ENCODE results near the gene ZNF629. TPM values are rescaled to one million over a fixed set of nuclear protein-coding genes. Genes with fewer than 3 reads are reported as not detected.

The ZNF629 gene
- total and polyA plus RNA-seq, 2 donors (not counting 1 experiment from before 2014, with no cell fraction given): 5.8 to 7.3 TPM

- Histone ChIP-seq H3K4me1 (ENCODE audit: control insufficient read depth, extremely low read depth, insufficient read depth, low read length) (peaks cover 7% of the 10 kb centered on the region), H3K4me3 (replicated peaks in 1 of 4; ENCODE audit: control extremely low read depth in 1 of 4, insufficient read depth in 1 of 4, low read depth in 3 of 4, low read length in 4 of 4) (no peak overlapping the region), H3K9ac (ENCODE audit: insufficient read depth, low read length) (no peak overlapping the region), H3K27me3 (ENCODE audit: control insufficient read depth, insufficient read depth, low read length) (no peaks in the 10 kb centered on the region), H3K9me3 (ENCODE audit: control insufficient read depth, insufficient read depth, low read depth, low read length) (no peaks in the 10 kb centered on the region), H4K20me1 (ENCODE audit: control insufficient read depth, extremely low read depth, insufficient read depth, low read length) (no peaks in the 10 kb centered on the region), H3K4me2 (ENCODE audit: extremely low read depth, insufficient read depth, low read length) (no peak overlapping the region), H3K36me3 (ENCODE audit: control insufficient read depth, insufficient read depth, low read length) (peaks cover 25% of the 10 kb centered on the region), H3K79me2 (ENCODE audit: control insufficient read depth, insufficient read depth, low read length) (no peaks in the 10 kb centered on the region), H3K27ac (ENCODE audit: insufficient read depth, low read length) (no peak overlapping the region), H2AFZ (ENCODE audit: low read length) (no peak overlapping the region)
- TF ChIP-seq EZH2 (IDR thresholded peaks at IDR 0.05; ENCODE audit: low read length, missing control alignments) (no peak), CTCF (conservative IDR thresholded peaks at IDR 0.05 in 1 of 2, IDR thresholded peaks at IDR 0.05 in 1 of 2; ENCODE audit: low read depth in 1 of 2, low read length in 2 of 2) (no peak)
- DNase-seq (ENCODE audit: low read depth in 2 of 2): no peak
Measured at GRCh38 chr16:30755955-30756780, 30.8 kb downstream of the ZNF629 start.

GRCh38 chr16:30753596-30753995 is 33.4 kb downstream of the ZNF629 start:
- no peak for DNase-seq (ENCODE audit: low read depth in 2 of 2)
- Histone ChIP-seq H3K27me3 (ENCODE audit: control insufficient read depth, insufficient read depth, low read length) (no peaks in the 10 kb centered on the region), H3K9ac (ENCODE audit: insufficient read depth, low read length) (no peak overlapping the region), H3K79me2 (ENCODE audit: control insufficient read depth, insufficient read depth, low read length) (peaks cover 16% of the 10 kb centered on the region), H3K4me3 (replicated peaks in 1 of 4; ENCODE audit: control extremely low read depth in 1 of 4, insufficient read depth in 1 of 4, low read depth in 3 of 4, low read length in 4 of 4) (no peak overlapping the region), H3K4me1 (ENCODE audit: control insufficient read depth, extremely low read depth, insufficient read depth, low read length) (peaks cover 2% of the 10 kb centered on the region), H2AFZ (ENCODE audit: low read length) (no peak overlapping the region), H3K36me3 (ENCODE audit: control insufficient read depth, insufficient read depth, low read length) (peaks cover 27% of the 10 kb centered on the region), H3K9me3 (ENCODE audit: control insufficient read depth, insufficient read depth, low read depth, low read length) (no peaks in the 10 kb centered on the region), H3K4me2 (ENCODE audit: extremely low read depth, insufficient read depth, low read length) (no peak overlapping the region), H3K27ac (ENCODE audit: insufficient read depth, low read length) (no peak overlapping the region), H4K20me1 (ENCODE audit: control insufficient read depth, extremely low read depth, insufficient read depth, low read length) (no peaks in the 10 kb centered on the region)
- TF ChIP-seq CTCF (conservative IDR thresholded peaks at IDR 0.05 in 1 of 2, IDR thresholded peaks at IDR 0.05 in 1 of 2; ENCODE audit: low read depth in 1 of 2, low read length in 2 of 2) (no peak), EZH2 (IDR thresholded peaks at IDR 0.05; ENCODE audit: low read length, missing control alignments) (no peak)

- no peak overlapping the region for H2AFZ ChIP-seq (ENCODE audit: low read length)
- no peaks in the 10 kb centered on the region for H3K9me3 ChIP-seq (ENCODE audit: control insufficient read depth, insufficient read depth, low read depth, low read length)
- no peak overlapping the region for H3K27ac ChIP-seq (ENCODE audit: insufficient read depth, low read length)
- H4K20me1 ChIP-seq (ENCODE audit: control insufficient read depth, extremely low read depth, insufficient read depth, low read length): no peaks in the 10 kb centered on the region
- no peaks in the 10 kb centered on the region for H3K27me3 ChIP-seq (ENCODE audit: control insufficient read depth, insufficient read depth, low read length)
- no peak overlapping the region for H3K9ac ChIP-seq (ENCODE audit: insufficient read depth, low read length)
- H3K4me1 ChIP-seq (ENCODE audit: control insufficient read depth, extremely low read depth, insufficient read depth, low read length): peaks cover 7% of the 10 kb centered on the region
- H3K36me3 ChIP-seq (ENCODE audit: control insufficient read depth, insufficient read depth, low read length): peaks cover 20% of the 10 kb centered on the region
- TF ChIP-seq EZH2 (IDR thresholded peaks at IDR 0.05; ENCODE audit: low read length, missing control alignments): no peak
- no peak for TF ChIP-seq CTCF (conservative IDR thresholded peaks at IDR 0.05 in 1 of 2, IDR thresholded peaks at IDR 0.05 in 1 of 2; ENCODE audit: low read depth in 1 of 2, low read length in 2 of 2)
- no peak for DNase-seq (ENCODE audit: low read depth in 2 of 2)
- peaks cover 16% of the 10 kb centered on the region for H3K79me2 ChIP-seq (ENCODE audit: control insufficient read depth, insufficient read depth, low read length)
- no peak overlapping the region for H3K4me3 ChIP-seq (replicated peaks in 1 of 4; ENCODE audit: control extremely low read depth in 1 of 4, insufficient read depth in 1 of 4, low read depth in 3 of 4, low read length in 4 of 4)
- H3K4me2 ChIP-seq (ENCODE audit: extremely low read depth, insufficient read depth, low read length): no peak overlapping the region
Measured at GRCh38 chr16:30750876-30751465, 36.0 kb downstream of the ZNF629 start.
